NCI-H345 treated with DMSO at 0.1 percent for 48 hours (cell line): ENCODE measurements around the gene CNBP.

ENCODE experiments used
- DNase-seq: peaks from one replicate; lab custom pipeline; 2025; ENCODE audit not compliant: unreplicated experiment; lab: John Stamatoyannopoulos, UW

CNBP gene

DNA sequence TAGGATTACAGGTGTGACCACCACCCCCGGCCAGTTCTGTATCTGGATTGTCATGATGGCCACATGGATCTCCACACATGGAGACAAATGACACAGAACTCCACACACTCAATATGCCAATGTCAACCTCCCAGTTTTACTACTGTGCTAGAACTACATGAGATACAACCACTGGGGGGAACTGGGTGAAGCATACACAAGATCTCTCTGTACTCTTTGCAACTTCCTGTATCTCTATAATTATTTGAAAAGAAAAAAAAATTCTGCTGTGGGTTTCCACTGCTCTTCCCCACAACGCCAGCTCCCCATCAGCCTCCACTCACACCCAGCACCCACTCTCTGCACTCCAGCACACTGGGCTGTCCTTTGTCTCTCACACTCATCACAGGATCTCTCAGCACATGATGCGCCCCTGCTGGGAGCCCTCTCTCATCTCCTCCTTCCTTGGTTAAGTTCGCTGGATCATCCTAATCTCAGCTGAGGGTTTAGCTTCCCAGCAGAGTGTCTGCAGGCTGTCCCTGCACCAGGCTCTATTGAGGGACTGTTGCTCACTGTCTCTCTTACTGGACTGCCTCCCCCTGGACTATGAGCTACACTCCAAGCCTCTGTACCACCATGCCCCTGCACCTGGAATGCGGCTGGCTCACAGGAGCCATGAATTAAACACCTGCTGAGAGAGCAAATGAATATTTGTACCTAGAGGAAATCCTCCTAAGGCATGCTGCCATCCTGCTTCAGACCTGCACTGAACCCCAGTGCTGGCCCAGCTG, 51.4 kb downstream of the CNBP start:
- no peak for DNase-seq

DNA sequence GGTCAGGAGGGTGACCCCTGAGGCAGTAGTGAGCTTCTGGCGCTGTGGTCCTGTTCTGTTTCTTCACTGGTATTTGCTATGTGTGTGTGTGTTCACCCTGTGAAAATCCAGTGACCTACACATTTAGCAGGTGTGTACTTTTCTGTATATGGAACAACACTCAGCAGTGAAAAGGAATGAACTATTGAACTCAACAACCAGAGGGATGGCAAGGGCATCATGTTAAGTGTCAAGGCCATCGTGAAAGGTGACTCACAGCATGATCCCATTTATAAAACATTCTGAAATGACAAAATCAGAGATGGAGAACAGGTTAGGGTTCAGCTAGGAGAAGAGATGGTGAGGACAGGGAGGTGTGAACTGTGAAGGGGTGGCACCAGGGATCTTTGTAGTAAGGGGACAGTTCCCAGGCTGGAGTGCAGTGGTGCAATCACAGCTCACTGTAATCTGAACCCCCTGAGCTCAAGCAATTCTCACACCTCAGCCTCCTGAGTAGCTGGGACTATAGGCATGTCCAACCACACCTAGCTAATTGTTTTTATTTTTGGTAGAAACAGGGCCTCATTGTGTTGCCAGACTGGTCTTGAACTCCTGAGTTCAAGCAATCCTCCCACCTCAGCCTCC, 52.1 kb downstream of the CNBP start:
- no peak for DNase-seq

DNA sequence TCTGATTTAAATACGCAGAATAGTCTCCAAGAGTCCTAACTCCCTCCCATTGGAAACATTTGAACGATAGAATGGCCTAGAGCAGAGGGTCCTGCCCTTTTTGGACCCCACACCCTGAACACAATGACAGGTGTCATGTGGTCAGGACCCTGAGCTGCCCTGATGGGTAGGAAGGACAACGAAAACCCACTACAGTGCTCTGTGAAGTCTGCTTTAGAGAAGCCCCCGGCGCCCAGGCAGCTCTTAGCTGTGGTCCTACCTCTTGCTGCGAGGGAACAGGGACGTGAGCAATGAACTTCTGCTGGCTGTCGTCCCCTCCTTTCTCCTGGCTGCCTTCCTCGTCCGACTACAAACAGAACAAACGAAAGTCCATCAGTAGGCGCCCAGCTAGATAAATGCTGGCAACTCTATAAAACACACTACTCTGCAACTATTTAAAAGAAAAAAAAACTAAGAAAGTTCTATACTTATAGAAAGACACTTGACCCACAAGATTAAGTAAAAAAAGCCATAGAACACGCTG, 53.3 kb downstream of the CNBP start:
- no peak for DNase-seq

DNA sequence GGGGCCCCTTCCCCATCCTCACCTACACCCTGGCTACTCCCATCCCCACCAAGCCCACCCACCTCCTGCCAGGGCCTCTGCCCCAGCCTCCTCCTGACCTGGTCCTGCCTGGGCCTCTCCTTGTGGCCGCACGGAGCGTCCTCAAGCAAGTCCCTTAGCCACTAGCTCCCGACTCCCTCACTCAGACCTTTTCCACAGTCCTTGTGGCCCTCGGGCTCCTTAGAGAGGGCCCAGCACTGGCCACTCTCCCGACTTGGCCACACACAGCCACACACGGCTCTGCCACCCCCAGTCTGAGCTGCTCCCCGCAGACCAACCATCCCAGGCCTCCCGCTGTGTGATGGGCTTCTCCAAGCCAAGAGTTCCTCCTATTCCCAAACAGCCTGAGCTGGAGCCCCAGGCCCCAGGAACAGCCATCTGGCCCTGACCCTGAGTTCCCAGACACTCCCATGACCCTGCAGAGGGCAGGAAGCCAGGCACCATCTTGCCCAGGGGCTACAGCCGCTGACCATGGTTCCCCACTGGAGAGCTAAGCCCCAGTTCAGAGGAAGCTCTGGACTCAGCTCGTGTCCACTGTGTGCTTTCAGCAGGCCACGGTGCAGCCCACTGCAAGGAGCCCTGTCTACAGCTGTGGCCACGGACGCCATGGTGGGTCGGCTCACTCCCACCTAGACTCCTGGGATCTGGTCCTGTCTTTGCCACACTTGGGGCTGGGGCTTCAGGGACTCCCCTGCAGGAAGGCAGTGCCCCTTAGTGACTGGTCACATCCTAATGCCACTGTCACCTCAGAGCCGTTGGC, 55.1 kb downstream of the CNBP start:
- DNase-seq: no peak

DNA sequence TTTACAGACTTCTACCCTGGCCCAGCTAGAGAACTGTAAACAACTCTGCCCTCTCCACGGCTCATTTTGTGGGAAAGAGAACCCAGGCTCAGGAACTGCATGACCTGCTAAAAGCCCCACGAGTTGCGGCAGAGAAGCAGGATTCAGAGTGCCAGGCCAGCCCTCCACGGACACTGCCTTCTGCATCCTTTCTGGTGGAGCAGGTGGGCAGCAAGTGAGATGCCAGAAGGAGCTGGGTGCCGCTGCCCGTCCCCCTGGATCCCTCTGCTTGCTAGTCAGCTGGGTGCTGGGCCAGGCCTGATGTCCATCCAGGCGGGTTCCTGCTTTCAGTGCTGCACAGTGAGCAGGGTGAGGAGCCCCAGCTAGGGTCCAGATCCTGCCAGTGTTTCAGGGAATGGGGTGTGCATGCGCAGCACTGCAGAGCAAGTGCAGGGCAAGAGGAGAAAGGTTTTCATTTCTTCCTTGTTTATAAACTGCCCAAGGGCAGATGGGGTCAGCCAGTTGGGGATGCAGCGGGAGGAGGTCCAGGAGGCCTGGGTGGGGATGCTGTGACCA, 56.9 kb downstream of the CNBP start:
- DNase-seq: no peak

DNA sequence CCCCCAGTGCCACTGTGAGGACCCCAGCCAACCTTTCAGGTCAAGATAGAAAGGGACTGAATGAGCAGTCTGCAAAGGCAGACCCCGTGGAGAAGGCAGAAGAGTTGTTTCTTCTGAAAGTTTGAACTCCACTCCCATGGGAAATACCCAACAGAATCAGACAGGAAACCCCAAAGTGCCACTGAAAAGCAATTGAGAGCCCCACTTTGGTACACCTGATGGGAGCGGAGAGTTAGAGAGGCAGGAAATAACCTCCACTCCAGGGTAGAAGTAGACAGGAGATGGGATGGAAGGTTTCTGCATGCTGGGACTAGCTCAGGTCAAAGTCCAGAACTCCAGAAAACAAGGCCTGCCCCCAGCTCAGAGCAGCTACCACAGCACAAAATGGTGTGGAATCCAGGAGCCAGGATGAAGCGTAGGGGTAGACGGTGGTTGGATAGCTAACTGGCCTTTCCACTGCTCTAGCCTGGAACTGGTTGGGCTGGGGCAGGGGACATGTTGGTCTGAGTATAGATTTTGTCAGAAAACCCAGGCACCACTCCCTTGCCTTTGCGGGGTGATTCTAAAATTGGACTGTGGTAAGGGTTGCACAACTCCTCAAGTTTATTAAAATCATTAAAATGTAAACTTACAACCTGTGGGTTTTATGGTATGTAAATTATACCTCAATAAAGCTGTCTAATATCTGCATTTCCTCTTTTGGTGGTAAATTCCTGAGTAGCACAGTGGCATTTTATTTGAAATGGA, 60.2 kb downstream of the CNBP start:
- DNase-seq: no peak

DNA sequence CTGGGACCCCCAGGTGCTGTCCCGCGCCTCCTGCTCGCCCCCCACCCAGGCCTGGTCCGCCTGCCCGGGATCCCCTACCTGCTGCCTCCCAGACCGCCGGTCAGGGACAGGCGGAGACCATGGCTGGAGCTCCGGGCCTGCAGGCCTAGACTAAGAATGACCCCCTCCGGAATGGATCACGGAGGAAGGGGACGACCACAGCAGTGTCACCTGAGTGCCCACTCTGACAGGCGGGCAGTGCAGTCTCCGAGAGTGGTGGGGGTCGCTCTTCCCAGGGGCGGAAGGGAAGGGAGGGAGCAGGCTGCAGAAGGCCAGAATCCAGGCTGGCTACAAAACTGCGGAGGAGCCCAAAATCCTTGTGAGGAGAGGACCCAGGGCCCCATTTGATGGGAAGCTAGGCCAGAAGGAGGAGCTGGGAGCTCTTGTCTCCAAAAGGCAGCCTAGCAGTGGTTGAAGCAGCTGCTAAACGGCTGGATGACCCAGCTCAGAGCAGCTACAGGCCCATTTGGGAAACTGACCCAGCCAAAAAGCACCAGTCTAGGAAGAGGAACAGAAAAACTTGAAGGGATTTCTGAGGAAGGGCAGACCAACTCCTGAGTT, 61.2 kb downstream of the CNBP start:
- no peak for DNase-seq

DNA sequence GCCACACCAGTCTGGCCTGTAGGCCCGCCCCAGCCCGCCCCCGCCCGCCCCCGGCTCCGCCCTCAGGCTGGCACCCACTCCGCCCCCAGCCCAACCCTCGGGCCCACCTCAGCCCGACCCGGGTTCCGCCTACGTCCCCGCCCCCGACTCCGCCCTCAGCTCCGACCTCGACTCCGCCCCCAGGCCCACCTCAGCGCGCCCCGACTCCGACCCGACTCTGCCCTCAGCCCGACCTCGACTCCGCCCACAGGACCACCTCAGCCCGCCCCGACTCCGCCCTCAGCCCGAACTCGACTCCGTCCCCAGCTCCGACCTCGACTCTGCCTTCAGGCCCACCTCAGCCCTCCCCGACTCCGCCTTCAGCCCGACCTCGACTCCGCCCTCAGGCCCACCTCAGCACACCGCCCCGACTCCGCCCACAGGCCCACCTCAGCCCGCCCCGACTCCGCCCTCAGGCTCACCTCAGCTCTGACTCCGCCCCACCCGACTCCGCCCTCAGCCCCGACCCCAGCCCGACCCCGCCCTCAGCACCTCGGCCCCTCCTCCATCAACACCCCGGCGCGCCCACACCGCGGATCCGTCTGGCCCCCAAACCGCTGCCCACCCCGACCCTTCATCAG, 61.8 kb downstream of the CNBP start, which contains the start of gene RAB43:
Gene RAB43, minus strand, starts transcription at position 13 of the 620 bp plus-strand sequence. CDS start 315 bp downstream, outside the sequence.
- DNase-seq: peak; percentile 54

DNA sequence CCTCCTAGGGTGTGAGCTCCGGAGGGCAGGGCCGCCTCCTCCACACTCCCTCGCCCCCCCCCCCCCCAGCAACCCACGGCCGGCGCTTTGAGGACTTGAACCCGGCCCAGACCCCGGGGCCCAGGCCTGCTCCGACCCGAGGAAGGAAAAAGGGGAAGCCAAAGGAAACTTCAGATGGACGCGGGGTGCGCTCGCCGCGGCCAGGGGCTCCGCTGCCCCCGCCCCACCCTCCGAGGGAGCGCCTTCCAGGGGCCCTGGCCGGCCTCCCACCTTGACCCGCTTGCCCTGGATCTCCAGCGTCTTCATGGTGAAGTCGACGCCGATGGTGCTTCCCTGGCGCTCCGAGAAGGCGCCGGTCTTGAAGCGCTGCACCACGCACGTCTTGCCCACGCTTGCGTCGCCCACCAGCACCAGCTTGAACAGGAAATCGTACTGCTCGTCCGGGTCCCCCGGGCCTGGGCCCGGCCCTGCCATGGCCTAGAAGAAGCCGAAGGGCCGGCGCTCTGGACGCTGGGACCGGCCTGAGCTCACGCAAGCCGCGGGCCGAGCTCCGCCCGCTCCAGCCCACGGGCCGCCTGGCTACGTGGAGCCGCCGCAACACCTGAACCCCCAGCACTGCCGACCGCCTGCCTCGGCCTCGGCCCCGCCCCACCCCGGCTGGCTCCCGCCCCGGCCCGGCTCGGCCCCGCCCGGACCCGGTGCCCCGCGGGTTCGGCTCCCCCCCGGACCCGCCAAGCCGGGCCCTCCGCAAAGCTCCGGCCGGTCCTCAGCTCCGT, 62.5 kb downstream of the CNBP start:
- no peak for DNase-seq

DNA sequence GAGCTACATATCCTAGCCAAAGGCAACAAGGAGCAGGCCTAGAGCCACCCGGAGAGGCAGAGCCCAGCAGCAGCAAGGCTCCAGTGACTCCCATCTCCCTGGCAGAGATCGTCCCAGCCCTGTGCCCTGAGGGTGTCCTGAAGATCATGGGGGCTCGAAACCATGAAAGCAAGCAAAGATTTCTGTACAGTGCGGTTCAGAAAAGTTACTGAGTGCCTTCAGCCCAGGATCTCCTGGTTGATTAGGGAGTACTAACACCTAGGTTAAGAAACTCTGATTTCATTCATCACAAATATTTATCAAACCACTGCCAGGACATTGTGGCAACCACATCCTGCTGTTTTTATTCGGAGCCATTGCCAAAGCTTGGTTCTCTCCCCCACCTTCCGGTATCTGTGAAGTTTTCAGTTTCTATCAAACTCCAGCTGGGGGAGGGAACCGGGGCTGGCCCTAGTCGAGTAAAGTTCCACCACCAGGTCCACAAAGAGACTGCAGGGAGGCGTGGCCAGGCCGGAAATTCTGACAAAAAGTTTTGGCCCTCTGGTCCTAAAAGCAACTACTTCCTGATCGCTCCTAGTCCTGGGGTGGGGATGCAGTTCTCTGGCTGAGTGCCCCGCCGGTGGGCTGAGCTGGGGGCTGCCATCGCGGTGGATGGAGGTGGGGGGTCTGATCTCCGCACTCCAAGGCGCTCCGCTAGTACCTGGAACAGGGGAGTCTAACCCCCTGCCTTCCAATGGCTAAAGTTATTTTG, 63.3 kb downstream of the CNBP start:
- no peak for DNase-seq

DNA sequence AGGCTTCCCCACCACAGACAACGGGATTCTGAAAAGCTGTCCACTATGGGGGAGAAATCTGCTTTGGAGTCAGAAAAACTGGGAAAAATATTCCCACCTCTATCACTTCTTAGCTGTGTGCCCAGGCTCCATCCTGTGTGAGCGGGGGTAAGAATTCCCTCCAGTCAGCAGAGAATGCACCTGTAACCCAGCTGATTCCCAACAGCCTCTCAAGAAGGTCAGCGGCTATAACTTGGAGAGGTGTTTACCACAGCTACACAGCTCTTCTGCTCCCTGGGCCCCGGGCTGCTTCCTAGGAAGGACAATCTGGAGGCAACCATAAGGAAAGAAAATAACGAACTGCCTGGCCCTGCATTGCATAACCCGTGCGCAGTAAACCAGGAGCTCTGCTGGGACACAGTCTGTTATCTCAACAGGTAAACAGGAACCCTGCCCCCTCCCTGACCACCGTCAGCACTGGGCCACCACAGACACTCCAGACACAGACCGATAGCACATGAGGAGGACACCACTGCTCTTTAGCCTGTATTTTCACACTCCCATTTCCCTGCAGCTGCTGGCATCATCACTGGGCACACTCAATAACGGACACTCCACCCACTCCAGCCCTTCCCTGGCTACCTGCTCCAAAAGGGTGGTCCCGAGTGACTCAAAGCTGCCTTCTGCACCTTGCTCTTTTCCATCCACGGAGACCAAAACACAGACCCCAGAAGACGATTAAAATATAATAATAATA, 64.2 kb downstream of the CNBP start:
- no peak for DNase-seq

DNA sequence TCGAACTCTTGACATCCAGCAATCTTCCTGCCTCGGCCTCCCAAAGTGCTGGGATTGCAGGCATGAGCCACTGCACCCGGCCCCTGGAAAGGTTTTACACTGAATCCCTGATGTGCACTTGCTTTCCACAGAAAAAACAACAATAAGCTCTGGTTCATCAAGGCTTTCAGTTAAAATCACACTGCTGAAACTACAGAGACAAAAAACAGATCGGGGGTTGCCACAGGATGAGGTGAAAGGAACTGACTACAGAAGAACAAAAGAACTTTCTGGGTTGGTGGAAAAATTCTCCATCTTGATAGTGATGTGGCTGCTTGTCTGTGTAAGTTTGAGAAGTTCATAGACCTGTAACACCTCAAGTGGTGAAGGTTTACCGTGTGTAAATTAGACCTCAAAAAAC, 65.0 kb downstream of the CNBP start:
- DNase-seq: no peak
